H9 (cell line): ENCODE measurements around the gene MYO1E. TPM values are rescaled to one million over a fixed set of nuclear protein-coding genes. Genes with fewer than 3 reads are reported as not detected.

Source experiments
- DNase-seq: peaks from one replicate; pipeline ENCODE4 v3.0.0-alpha.2; 2017
- H2AFZ ChIP-seq: one replicate; pipeline ENCODE4 v1.6.1; 2013; ENCODE audit warnings: mild to moderate bottlenecking, low read length, control low read depth, moderate library complexity
- H2AK5ac ChIP-seq: 2 replicates; pipeline ENCODE4 v1.6.1; 2013; ENCODE audit warnings: low read length, control low read depth, mixed read lengths; ENCODE audit not compliant: insufficient read length
- H2BK120ac ChIP-seq: one replicate; pipeline ENCODE4 v1.6.1; 2013; ENCODE audit warnings: low read depth, mild to moderate bottlenecking, low read length, control low read depth, inconsistent platforms; ENCODE audit not compliant: poor library complexity, severe bottlenecking
- H2BK12ac ChIP-seq: 2 replicates; pipeline ENCODE4 v1.6.1; 2013; ENCODE audit warnings: low read length, control low read depth, mixed read lengths, low read depth; ENCODE audit not compliant: insufficient read length
- H2BK15ac ChIP-seq: 2 replicates; pipeline ENCODE4 v1.6.1; 2013; ENCODE audit warnings: low read depth, low read length, control low read depth
- H2BK20ac ChIP-seq: one replicate; pipeline ENCODE4 v1.6.1; 2013; ENCODE audit warnings: low read depth, mild to moderate bottlenecking, low read length, control low read depth, inconsistent platforms; ENCODE audit not compliant: poor library complexity, severe bottlenecking
- H2BK5ac ChIP-seq: 2 replicates; pipeline ENCODE4 v1.6.1; 2013; ENCODE audit warnings: low read length, control low read depth, mixed read lengths; ENCODE audit not compliant: insufficient read length
- H3K14ac ChIP-seq: 2 replicates; pipeline ENCODE4 v1.6.1; 2013; ENCODE audit warnings: low read length, control low read depth; ENCODE audit not compliant: insufficient read depth
- H3K18ac ChIP-seq: 2 replicates; pipeline ENCODE4 v1.6.1; 2013; ENCODE audit warnings: low read depth, mild to moderate bottlenecking, mixed read lengths, low read length, control low read depth; ENCODE audit not compliant: insufficient read length
- H3K23ac ChIP-seq: 2 replicates; pipeline ENCODE4 v1.6.1; 2013; ENCODE audit warnings: low read length, control low read depth, mixed read lengths, low read depth; ENCODE audit not compliant: insufficient read length
- H3K23me2 ChIP-seq: 2 replicates; pipeline ENCODE4 v1.6.1; 2013; ENCODE audit warnings: low read depth, mild to moderate bottlenecking, mixed read lengths, low read length, control low read depth; ENCODE audit not compliant: insufficient read length, poor library complexity, severe bottlenecking
- H3K27ac ChIP-seq: 2 replicates; pipeline ENCODE4 v1.5.1; 2013; ENCODE audit warnings: low read length, control low read depth, mixed read lengths, low read depth; ENCODE audit not compliant: insufficient read length
- H3K27me3 ChIP-seq: 2 replicates; pipeline ENCODE4 v1.6.1; 2013; ENCODE audit warnings: low read length, control low read depth, inconsistent platforms; ENCODE audit not compliant: insufficient read depth
- H3K4ac ChIP-seq: 2 replicates; pipeline ENCODE4 v1.6.1; 2013; ENCODE audit warnings: low read depth, mild to moderate bottlenecking, control low read depth, inconsistent platforms, low read length, moderate library complexity
- H3K4me1 ChIP-seq: 2 replicates; pipeline ENCODE4 v1.6.1; 2013; ENCODE audit warnings: low read length, control low read depth, inconsistent platforms; ENCODE audit not compliant: insufficient read depth
- H3K4me2 ChIP-seq: 2 replicates; pipeline ENCODE4 v1.6.1; 2013; ENCODE audit warnings: low read length, control low read depth, mixed read lengths; ENCODE audit not compliant: insufficient read length, insufficient read depth
- H3K56ac ChIP-seq: 2 replicates; pipeline ENCODE4 v1.6.1; 2013; ENCODE audit warnings: low read depth, mild to moderate bottlenecking, mixed read lengths, low read length, control low read depth; ENCODE audit not compliant: insufficient read length
- H3K79me1 ChIP-seq: 2 replicates; pipeline ENCODE4 v1.6.1; 2013; ENCODE audit warnings: low read depth, mild to moderate bottlenecking, moderate library complexity, low read length, control low read depth, inconsistent platforms; ENCODE audit not compliant: insufficient read depth, poor library complexity, severe bottlenecking
- H3K79me2 ChIP-seq: 2 replicates; pipeline ENCODE4 v1.6.1; 2013; ENCODE audit warnings: low read length, control low read depth, inconsistent platforms; ENCODE audit not compliant: insufficient read depth
- H3K9ac ChIP-seq: 2 replicates; pipeline ENCODE4 v1.6.1; 2013; ENCODE audit warnings: low read length, control low read depth, mixed read lengths; ENCODE audit not compliant: insufficient read length; ENCODE audit errors: extremely low read depth
- H3K9me3 ChIP-seq: one replicate; pipeline ENCODE4 v1.6.1; 2013; ENCODE audit warnings: low read depth, low read length, inconsistent platforms; ENCODE audit not compliant: control insufficient read depth
- H3T11ph ChIP-seq: one replicate; pipeline ENCODE4 v1.6.1; 2013; ENCODE audit warnings: mild to moderate bottlenecking, low read length, control low read depth, inconsistent platforms
- H4K20me1 ChIP-seq: one replicate; pipeline ENCODE4 v1.6.1; 2013; ENCODE audit not compliant: control insufficient read depth, insufficient read length, insufficient read depth
- H4K5ac ChIP-seq: 2 replicates; pipeline ENCODE4 v1.6.1; 2013; ENCODE audit warnings: low read depth, mild to moderate bottlenecking, mixed read lengths, low read length, control low read depth; ENCODE audit not compliant: insufficient read length
- H4K8ac ChIP-seq: replicated peaks from 2 replicates; pipeline ENCODE4 v1.6.1; 2013; ENCODE audit warnings: low read length, control low read depth, mixed read lengths, low read depth; ENCODE audit not compliant: insufficient read length
- H4K91ac ChIP-seq: 2 replicates; pipeline ENCODE4 v1.6.1; 2013; ENCODE audit warnings: low read depth, mild to moderate bottlenecking, moderate library complexity, mixed read lengths, low read length, control low read depth; ENCODE audit not compliant: insufficient read length
- H3K27ac Mint-ChIP-seq, 3 experiments: 2 replicates in 2 of 3; 3 replicates in 1 of 3; pipeline ENCODE4 v1.8.0; 2020 to 2021; ENCODE audit warnings: mixed read lengths in 3 of 3, mild to moderate bottlenecking in 1 of 3, moderate library complexity in 1 of 3
- H3K27me3 Mint-ChIP-seq: 2 replicates; pipeline ENCODE4 v1.8.0; 2021; ENCODE audit warnings: low read depth, mild to moderate bottlenecking, moderate library complexity, mixed read lengths
- H3K36me3 Mint-ChIP-seq, 3 experiments: 2 replicates in 2 of 3; 3 replicates in 1 of 3; pipeline ENCODE4 v1.8.0; 2020 to 2021; ENCODE audit warnings: low read depth in 3 of 3, mixed read lengths in 3 of 3; ENCODE audit not compliant: insufficient read depth in 1 of 3
- H3K4me1 Mint-ChIP-seq, 2 experiments: 2 replicates each; pipeline ENCODE4 v1.8.0; 2020; ENCODE audit warnings: mixed read lengths in 2 of 2
- H3K4me3 Mint-ChIP-seq, 2 experiments: 2 replicates in 1 of 2; 3 replicates in 1 of 2; pipeline ENCODE4 v1.8.0; 2020 to 2021; ENCODE audit warnings: mild to moderate bottlenecking in 2 of 2, mixed read lengths in 2 of 2, moderate library complexity in 1 of 2
- H3K9me3 Mint-ChIP-seq, 2 experiments: 2 replicates in 1 of 2; 3 replicates in 1 of 2; pipeline ENCODE4 v1.8.0; 2020; ENCODE audit warnings: mild to moderate bottlenecking in 2 of 2, mixed read lengths in 2 of 2, moderate library complexity in 1 of 2
- WGBS: extraction: QIAGEN DNeasy Blood & Tissue Kit; methylation state at CpG from one replicate; pipeline ENCODE4 v1.1.7; 2013; ENCODE audit warnings: missing lambda C conversion rate, low lambda C conversion rate, mixed read lengths; ENCODE audit not compliant: insufficient read length; ENCODE audit errors: extremely low coverage; 5-methylcytosine and 5-hydroxymethylcytosine counted together
- total RNA-seq: library from RNA; stranded (reverse); gene quantifications from 2 replicates; pipeline ENCODE4 v1.2.1, GENCODE V29; 2021
- TF ChIP-seq, protein P1 (sequence below): fragments of 200-600 bp; sonication (generic); conservative IDR thresholded peaks from 3 replicates; pipeline ENCODE4 v1.8.0; 2021; ENCODE audit warnings: antibody characterized with exemption, mild to moderate bottlenecking

Gene MYO1E
- total RNA-seq, 1 experiment from 2014 or later = 235 TPM

DNA sequence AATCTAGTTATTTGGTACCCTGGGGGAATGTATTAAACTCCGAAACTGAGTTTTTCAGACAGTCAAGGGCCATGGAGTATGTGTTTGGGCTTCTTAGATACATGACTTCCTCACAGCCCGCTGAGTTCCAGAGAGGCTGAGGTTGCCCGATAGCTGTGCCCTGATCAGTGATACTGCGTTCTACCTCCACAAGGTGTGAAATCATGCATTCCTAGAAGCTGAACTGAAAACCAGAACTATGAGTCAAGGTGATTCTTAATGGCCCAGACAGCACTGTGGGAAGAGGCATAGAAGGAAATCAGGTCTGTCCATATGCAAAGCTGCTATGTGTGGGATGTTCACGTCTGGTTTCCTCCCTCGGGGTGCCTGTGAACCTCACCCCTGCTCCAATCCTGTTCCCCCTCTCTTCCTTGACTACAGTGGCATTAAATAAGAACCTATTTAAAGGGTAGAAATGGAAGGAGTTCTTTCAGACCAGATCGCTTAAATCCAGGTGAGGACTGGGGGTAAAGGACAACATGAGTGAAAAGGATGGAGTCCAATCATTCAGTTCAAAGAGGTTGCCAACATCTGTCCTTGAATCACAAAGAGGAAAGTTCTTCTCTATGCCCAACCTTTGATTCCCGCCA is 74.3 kb downstream of the MYO1E start:
- Mint-ChIP-seq H3K9me3 (no peaks in the 10 kb centered on the region; a peak in 1 of 5 replicates), H3K4me1 (peaks cover 54 to 60% of the 10 kb centered on the region in 2 experiments), H3K27me3 (no peaks in the 10 kb centered on the region), H3K4me3 (no peak overlapping the region), H3K36me3 (peaks cover 3 to 13% (median 3%) of the 10 kb centered on the region in 3 experiments; a peak in 5 of 7 replicates), H3K27ac (0 out of 7 replicates have a peak overlapping the region, but pooled peaks of 2 of the 3 experiments have one; percentile 14 to 44)
- H2AFZ ChIP-seq = no peak overlapping the region
- no peaks in the 10 kb centered on the region for H3K23me2 ChIP-seq
- H3T11ph ChIP-seq = no peak overlapping the region
- H2AK5ac ChIP-seq = no peak overlapping the region
- no peaks in the 10 kb centered on the region for H3K79me2 ChIP-seq
- no peaks in the 10 kb centered on the region for H3K79me1 ChIP-seq
- WGBS = no CpG with 5 or more reads among the region's 8 CpGs
- no peak overlapping the region for H2BK5ac ChIP-seq
- H3K23ac ChIP-seq = no peak overlapping the region
- H3K18ac ChIP-seq = no peak overlapping the region
- H2BK20ac ChIP-seq = no peak overlapping the region
- no peak overlapping the region for H3K9ac ChIP-seq
- H4K20me1 ChIP-seq = no peaks in the 10 kb centered on the region
- no peak overlapping the region for H3K4ac ChIP-seq
- no peak overlapping the region for H4K91ac ChIP-seq
- H3K56ac ChIP-seq = no peak overlapping the region
- no peak overlapping the region for H2BK15ac ChIP-seq
- no peak overlapping the region for H3K14ac ChIP-seq
- H2BK120ac ChIP-seq = no peak overlapping the region
- H3K4me2 ChIP-seq = no peak overlapping the region
- no peaks in the 10 kb centered on the region for H3K27me3 ChIP-seq
- H2BK12ac ChIP-seq = no peak overlapping the region
- TF ChIP-seq, protein P1, sequence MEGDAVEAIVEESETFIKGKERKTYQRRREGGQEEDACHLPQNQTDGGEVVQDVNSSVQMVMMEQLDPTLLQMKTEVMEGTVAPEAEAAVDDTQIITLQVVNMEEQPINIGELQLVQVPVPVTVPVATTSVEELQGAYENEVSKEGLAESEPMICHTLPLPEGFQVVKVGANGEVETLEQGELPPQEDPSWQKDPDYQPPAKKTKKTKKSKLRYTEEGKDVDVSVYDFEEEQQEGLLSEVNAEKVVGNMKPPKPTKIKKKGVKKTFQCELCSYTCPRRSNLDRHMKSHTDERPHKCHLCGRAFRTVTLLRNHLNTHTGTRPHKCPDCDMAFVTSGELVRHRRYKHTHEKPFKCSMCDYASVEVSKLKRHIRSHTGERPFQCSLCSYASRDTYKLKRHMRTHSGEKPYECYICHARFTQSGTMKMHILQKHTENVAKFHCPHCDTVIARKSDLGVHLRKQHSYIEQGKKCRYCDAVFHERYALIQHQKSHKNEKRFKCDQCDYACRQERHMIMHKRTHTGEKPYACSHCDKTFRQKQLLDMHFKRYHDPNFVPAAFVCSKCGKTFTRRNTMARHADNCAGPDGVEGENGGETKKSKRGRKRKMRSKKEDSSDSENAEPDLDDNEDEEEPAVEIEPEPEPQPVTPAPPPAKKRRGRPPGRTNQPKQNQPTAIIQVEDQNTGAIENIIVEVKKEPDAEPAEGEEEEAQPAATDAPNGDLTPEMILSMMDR = no peak
- H3K9me3 ChIP-seq = no peaks in the 10 kb centered on the region
- H4K8ac ChIP-seq = no peak overlapping the region
- peaks cover 3% of the 10 kb centered on the region; the same call in 1 of the 2 replicates for H3K4me1 ChIP-seq
- no peak for DNase-seq
- no peak overlapping the region for H3K27ac ChIP-seq
- no peak overlapping the region for H4K5ac ChIP-seq
